ENCODE measurements around the gene ATG2A.

Gene ATG2A

GRCh38 chr11:64916775-64917662, at the start of gene ATG2A:
Gene ATG2A (minus strand): TSS chr11:64917209. CDS start chr11:64917135, 74 bp downstream.
- DNase-seq (ENCODE audit: low read depth in 1 of 2, low spot score in 1 of 2), result peak; percentile 98

- no peak for DNase-seq (ENCODE audit: low read depth in 1 of 2, low spot score in 1 of 2)
Observed at GRCh38 chr11:64963072-64963631, 46.1 kb upstream of the ATG2A start.

GRCh38 chr11:64960719-64961118, 43.7 kb upstream of the ATG2A start:
- DNase-seq (ENCODE audit: low read depth in 1 of 2, low spot score in 1 of 2), result no peak

DNA sequence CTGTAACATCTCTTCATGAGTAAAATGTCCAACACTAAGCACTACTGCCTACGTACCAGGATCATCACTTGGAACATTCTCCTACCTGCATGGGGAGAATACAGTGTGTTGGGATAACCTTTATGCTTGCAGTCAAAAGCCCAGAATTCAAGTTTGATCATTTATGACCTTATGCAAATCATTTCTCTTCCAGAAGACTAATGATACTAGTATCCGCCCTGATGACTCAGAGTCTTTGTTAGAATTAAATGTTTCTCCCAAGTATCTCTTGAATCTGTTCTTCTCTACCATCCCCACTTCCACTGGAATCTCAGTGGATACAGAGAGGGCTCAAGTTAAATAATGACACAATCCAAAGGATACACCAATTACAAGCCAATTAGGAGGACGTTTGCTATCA, 42.5 kb upstream of the ATG2A start:
- no peak for DNase-seq (ENCODE audit: low read depth in 1 of 2, low spot score in 1 of 2)

DNA sequence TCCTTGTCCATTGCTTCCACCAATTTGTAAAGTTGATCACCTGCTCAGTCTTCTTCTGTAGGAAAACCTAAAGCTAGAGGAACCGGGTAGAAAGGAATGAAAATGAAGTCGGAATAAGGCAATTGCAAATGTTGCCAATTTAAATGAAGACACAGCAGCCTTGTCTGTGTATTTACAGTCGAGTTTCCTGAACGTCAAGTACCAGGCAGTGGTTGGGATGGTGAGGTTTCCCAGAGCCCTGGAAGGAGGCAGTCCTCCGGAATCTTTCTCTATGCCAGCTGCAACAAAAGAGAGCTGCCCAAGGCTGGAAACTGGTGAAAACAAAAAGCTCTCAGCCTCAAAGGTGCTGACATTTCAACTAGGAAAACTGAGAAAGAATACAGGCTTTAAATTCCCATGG, 37.2 kb upstream of the ATG2A start:
- DNase-seq (ENCODE audit: low read depth in 1 of 2, low spot score in 1 of 2), result no peak

- no peak for DNase-seq (ENCODE audit: low read depth in 1 of 2, low spot score in 1 of 2)
Observed at GRCh38 chr11:64951529-64951928, 34.5 kb upstream of the ATG2A start.

DNA sequence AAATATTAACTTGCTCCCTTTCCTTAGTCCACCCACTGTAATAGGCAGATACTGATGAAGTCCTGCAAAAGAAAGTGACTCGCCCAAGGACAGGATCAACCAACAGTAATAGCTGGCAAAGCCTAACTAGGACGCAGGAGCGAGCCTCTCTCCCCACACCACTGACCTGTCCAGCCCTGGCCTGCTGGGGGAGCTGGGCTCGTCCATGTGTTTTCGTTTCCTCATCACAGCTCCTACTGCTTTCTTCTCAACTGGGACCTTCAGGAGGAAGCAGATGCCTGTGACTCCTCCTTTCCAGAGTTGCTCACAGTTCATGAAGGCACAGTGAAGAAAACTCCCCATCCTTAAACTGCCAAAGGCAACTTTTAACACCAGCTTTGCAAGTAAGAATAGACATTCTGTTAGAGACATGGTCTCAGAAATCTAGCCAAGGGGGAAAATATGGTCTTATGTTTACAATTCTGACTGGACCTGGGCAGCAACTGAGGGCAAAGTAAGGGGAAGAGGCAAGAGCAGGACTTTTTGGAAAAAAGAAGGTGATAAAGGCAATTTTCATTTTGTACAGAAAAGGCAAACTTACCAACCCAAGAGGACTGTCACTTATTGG, 30.3 kb upstream of the ATG2A start:
- DNase-seq (ENCODE audit: low read depth in 1 of 2, low spot score in 1 of 2), result no peak

- DNase-seq (ENCODE audit: low read depth in 1 of 2, low spot score in 1 of 2), result no peak
Observed at GRCh38 chr11:64936539-64936938, 19.5 kb upstream of the ATG2A start.

DNA sequence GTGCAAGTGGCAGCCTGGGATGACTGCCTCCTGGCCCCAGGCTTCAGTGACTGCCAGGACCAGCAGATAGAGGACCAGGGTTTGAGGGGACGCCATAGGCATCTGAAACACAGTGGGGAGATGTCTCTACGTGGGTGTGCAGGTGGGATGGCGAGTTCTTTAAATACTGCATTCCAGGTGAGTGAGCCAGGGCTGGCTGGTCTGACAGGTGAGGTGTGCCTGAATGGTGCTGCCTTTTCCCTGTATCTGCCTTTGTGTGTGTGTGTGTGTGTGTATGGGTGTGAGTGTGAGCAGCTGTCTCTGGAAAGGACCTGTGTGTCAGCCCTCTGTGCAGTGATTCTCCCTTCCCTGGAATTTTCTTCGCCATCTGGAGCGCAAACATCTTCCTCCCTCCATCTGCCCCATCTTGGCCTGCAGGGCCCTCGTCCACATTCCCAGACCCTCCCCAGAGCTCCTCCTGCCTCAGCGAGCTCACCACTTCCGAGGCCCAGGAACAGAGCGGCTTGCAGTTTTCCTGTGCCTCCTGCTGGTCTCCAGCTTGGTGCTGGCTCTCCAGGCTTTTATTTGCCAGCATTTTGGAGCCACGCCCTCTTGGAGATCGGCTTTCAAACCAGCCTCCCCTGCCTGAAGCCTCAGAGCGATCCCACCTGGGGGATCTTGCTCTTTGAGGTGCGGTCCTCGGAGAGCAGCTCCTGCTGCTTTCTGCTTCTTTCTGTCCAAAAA, 18.5 kb upstream of the ATG2A start, which contains the start of gene GPHA2:
TSS of gene GPHA2 (minus strand) at position 535 of the 723 bp plus-strand sequence. CDS start at position 102, 433 bp downstream.
- no peak for DNase-seq (ENCODE audit: low read depth in 1 of 2, low spot score in 1 of 2)

DNA sequence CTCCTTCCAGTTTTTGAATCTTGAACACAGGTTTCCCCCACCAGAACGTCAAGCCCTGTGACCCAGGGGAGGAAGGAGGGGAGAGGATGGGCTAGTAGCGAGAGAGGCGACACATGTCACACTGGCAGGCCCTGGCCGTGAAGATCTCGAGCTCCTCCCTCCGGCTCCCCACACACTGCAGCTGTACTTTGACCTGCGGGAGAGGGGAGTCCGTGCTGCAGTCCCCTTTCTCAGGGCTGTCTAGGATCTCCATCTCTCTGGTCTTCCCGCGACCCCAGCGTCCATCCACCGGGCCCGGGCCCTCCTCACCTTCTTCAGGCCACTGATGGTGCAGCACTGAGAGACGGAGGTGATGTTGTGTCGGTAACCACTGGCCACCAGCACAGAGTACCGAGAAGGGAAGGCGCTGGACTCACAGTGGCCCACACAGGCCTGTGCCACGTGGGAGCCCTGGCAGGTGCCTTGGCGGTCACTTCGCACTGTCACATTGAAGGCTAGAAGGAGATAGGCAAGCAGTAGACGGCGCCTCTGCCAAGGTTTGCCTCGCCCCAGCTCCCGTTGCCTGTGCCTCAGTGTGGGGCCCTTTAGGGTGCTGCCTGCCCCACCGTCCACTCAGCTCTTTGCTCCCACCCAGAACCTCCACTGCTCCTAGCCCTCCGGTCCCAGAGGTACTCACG, 17.8 kb upstream of the ATG2A start:
- no peak for DNase-seq (ENCODE audit: low read depth in 1 of 2, low spot score in 1 of 2)

DNA sequence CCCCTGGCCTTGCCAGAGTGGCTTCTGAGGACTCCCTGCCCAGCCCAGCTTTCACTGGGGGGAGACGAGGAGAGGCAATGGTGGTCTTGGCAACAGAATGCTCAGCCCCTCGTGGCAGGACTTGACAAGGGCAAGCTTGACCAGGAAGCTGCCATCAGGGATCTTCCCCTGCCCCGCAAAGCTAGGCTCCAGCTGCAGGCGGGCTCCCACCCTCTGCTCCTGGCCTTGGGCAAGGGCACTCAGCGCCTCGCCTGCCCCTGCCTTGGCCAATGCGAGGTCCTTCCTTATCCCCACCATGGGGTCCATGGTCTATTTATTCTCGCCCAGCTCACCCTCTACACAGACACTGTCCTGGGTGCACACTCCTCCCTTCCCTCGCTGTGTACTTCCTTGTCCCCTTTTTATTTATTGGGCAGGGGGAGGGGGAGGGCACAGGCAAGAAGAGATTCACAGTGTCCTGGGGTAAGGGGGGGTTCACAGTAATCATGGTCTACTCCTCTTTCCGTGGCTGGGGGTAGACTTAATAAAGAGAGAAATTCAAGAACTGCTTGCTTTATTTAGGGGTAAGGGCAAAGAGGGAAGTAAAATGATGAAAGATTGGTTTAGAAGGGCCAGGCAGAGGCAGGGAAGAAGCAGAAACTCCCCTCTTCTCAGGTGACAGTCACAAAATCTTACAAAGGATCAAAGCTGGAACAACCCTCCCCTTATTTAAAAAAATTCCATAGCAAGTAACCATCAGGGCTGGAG, 17.1 kb upstream of the ATG2A start:
- DNase-seq (ENCODE audit: low read depth in 1 of 2, low spot score in 1 of 2), result no peak

DNA sequence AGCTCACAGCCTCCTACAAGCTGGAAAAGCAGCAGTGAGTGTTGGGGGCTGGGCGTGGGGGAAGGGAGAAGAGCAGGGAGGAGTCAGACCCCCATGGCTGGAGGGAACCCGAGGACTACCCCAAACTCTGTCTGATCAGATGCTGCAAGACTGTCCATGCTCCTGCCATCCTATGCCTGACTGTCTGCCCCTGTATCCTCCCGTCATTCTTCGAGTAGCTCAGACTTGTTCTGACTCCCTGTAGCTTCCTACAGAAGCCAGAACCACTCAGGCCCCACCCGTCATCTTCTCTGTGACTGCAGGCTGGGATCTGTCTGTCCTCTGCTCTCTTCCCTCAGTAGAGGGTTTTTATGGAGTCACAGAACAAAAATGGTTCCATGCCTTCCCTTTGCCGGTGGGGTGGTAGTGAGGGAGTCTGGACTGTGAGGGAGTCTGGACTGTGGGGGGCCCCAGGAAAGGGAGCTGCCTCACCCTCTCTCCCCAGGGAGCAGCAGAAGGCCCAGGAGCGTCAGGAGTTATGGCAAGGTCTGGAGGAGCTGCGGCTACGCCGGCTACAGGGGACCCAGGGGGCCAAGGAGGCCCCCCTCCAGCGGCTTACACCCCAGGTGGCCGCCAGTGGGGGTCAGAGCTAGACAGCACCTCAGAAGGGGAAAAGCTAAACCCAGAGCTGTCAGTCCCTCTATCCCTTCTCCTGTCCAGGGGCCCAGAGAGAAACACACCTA, 16.4 kb upstream of the ATG2A start:
- no peak for DNase-seq (ENCODE audit: low read depth in 1 of 2, low spot score in 1 of 2)

DNA sequence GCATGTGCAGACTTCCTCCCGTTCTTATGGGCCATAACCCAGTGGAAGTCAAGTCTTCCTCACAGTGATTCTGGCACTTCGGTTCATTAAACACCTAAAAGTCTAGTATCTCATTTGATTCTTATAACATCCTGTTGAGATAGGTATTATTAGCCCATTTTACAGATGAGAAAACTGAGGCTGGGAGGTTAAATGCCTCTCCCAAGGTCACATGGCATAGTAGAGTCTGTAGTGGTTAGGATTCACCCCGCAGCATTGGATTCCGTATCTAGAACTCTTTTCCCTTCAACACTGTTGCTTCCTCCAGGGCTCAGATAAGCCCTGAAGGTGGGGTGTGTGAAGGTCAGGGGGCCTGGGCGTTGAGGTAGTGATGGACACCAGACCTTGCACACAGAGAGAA, 15.3 kb upstream of the ATG2A start:
- DNase-seq (ENCODE audit: low read depth in 1 of 2, low spot score in 1 of 2), result no peak

GRCh38 chr11:64931290-64931689, 14.3 kb upstream of the ATG2A start:
- DNase-seq (ENCODE audit: low read depth in 1 of 2, low spot score in 1 of 2), result no peak

GRCh38 chr11:64930340-64930739, 13.3 kb upstream of the ATG2A start:
- no peak for DNase-seq (ENCODE audit: low read depth in 1 of 2, low spot score in 1 of 2)

GRCh38 chr11:64929625-64930024, 12.6 kb upstream of the ATG2A start:
- DNase-seq (ENCODE audit: low read depth in 1 of 2, low spot score in 1 of 2), result no peak

GRCh38 chr11:64928957-64929356, 11.9 kb upstream of the ATG2A start:
- DNase-seq (ENCODE audit: low read depth in 1 of 2, low spot score in 1 of 2), result no peak

DNA sequence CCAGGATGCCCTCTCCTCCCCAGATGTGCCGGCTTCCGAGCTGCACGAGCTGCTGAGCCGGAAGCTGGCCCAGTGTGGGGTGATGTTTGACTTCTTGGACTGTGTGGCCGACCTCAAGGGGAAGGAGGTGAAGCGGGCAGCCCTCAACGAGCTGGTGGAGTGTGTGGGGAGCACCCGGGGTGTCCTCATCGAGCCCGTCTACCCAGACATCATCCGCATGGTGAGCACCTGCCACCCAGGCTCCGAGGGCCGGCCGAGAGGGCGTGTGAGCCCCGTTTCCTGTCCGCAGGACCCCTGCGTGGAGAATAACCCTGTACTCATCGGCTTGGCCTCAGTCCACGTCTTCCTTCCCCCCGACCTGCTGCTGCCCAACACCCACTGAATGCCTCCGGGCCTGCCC, 9.7 kb upstream of the ATG2A start:
- DNase-seq (ENCODE audit: low read depth in 1 of 2, low spot score in 1 of 2), result no peak

DNA sequence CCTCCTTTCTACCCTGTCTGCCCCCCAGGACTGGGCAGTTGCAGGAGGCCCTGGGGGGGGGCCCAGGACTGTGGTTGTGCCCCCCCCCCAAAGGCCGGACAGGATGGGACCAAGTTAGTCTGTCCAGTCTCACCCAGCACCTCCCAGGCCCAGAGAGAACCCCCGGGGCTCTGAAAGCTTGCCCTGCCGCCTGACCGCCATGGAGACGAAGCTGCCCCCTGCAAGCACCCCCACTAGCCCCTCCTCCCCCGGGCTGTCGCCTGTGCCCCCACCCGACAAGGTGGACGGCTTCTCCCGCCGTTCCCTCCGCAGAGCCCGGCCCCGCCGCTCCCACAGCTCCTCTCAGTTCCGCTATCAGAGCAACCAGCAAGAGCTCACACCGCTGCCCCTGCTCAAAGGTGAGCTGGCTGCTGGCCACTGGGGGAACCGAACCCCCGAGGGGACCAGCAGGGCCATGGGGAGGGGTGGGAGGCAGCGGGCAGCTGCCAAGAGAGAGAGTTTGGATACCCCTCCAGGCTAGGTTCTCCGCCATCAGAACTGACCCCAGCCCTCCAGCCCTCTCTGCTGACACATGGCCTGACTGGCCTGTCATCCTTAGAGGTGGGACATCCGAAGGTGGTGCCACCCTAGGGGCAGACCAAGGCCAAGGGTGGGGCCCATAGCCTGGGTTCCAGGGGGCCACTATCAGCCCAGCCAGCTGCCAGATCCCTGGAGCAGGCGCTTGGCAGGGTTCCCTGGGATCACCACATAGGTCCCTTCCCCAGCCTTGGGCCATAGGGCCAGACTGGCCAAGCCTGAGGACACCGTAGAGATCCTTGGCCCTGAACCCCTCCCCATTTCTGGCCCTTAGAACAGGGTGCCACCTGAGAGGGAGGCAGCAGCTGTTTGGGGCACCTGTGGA, 8.8 kb upstream of the ATG2A start:
- no peak for DNase-seq (ENCODE audit: low read depth in 1 of 2, low spot score in 1 of 2)

Data from activated T-helper 1 cell treated with anti-CD3 and anti-CD28 coated beads, Interleukin-2, amount 50 U/mL, for 16 hours (primary cell).